ENCODE results near the gene SVEP1.

DNA sequence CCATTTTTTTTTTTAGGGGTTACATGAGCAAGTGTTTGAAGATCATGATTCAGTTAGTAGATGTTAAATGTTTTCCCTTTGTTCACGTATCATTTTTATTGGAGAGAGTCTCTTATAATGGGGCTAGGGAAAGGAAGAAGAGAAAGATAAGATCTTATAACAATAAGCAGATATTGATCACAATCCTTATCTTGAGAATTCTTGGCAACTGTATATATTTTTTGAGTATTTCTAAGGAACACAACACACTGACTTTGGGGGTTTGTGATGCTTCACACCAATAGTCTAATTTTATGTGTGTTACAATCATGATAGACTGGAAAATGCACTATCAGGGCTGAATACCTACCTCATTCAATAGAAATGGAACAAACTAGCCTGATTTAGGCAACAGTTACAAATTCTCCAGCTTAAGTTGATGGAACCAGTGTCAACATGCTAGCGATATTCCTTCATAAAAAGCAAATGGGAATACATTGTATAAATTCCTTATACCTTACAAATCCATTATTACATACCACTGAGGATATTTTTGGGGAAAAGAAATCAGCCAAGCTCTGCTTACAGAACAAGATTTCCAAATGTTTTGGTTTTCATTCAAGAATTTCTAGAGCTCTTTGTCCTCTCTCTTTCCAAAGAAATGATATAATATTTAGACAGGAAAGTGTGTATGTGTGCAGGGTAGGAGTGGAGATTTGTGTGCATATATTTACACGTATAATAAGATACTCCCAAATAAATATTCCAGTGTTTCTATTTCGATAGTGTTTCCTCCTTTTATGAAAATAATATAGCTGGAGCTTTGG, 41.5 kb downstream of the SVEP1 start:
- TF ChIP-seq, protein P1, sequence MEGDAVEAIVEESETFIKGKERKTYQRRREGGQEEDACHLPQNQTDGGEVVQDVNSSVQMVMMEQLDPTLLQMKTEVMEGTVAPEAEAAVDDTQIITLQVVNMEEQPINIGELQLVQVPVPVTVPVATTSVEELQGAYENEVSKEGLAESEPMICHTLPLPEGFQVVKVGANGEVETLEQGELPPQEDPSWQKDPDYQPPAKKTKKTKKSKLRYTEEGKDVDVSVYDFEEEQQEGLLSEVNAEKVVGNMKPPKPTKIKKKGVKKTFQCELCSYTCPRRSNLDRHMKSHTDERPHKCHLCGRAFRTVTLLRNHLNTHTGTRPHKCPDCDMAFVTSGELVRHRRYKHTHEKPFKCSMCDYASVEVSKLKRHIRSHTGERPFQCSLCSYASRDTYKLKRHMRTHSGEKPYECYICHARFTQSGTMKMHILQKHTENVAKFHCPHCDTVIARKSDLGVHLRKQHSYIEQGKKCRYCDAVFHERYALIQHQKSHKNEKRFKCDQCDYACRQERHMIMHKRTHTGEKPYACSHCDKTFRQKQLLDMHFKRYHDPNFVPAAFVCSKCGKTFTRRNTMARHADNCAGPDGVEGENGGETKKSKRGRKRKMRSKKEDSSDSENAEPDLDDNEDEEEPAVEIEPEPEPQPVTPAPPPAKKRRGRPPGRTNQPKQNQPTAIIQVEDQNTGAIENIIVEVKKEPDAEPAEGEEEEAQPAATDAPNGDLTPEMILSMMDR (IDR thresholded peaks at IDR 0.05 in 8 of 11, conservative IDR thresholded peaks at IDR 0.05 in 3 of 11): no peak
- no peak for TF ChIP-seq POLR2A (IDR thresholded peaks at IDR 0.05)
